H1 (cell line): ENCODE measurements around the gene SLC2A11. TPM values are rescaled to one million over a fixed set of nuclear protein-coding genes. Genes with fewer than 3 reads are reported as not detected.
"Not testable (repeated sequence)": the region's sequence is repeated elsewhere in the genome, so short reads cannot be mapped to it uniquely, and the experiment has no call there.

Experiments
- CTCF ChIA-PET: fragments of 300-600 bp; sonication (Branson Sonifier 250); formaldehyde crosslinking; loops from one replicate; lab custom pipeline; 2021; ENCODE audit not compliant: partially characterized antibody; lab: Charles Lee
- POLR2A ChIA-PET: fragments of 300-600 bp; sonication (Branson Sonifier 250); formaldehyde crosslinking; loops from one replicate; lab custom pipeline; 2021; ENCODE audit warnings: inconsistent platforms; ENCODE audit not compliant: partially characterized antibody; lab: Charles Lee
- DNase-seq, 2 experiments: peaks; one replicate each; pipeline versions ENCODE4 v3.0.0 to v3.0.0-alpha.2; 2010 to 2022; ENCODE audit warnings: low spot score in 2 of 2, low read depth in 1 of 2, mixed read lengths in 1 of 2
- FAIRE-seq: peaks from 2 replicates; lab custom pipeline; 2011; peaks lifted over from hg19 to GRCh38; lab: Jason Lieb, UNC
- H2AFZ ChIP-seq: 2 replicates; pipeline ENCODE4 v1.8.1; 2012; ENCODE audit warnings: low read length, inconsistent platforms
- H2AK5ac ChIP-seq: 2 replicates; pipeline ENCODE4 v1.6.1; 2013; ENCODE audit warnings: low read depth, low read length
- H2BK120ac ChIP-seq: replicated peaks from 2 replicates; pipeline ENCODE3; 2013; ENCODE audit warnings: low read depth, low read length, inconsistent platforms
- H2BK12ac ChIP-seq: 2 replicates; pipeline ENCODE4 v1.6.1; 2013; ENCODE audit warnings: low read depth, low read length
- H2BK15ac ChIP-seq: 2 replicates; pipeline ENCODE4 v1.6.1; 2013; ENCODE audit warnings: low read length
- H2BK20ac ChIP-seq: 2 replicates; pipeline ENCODE4 v1.6.1; 2013; ENCODE audit warnings: low read length
- H2BK5ac ChIP-seq: 2 replicates; pipeline ENCODE4 v1.6.1; 2013; ENCODE audit warnings: low read depth, low read length
- H3K14ac ChIP-seq: 2 replicates; pipeline ENCODE4 v1.6.1; 2013; ENCODE audit warnings: inconsistent platforms; ENCODE audit not compliant: insufficient read length
- H3K18ac ChIP-seq: 2 replicates; pipeline ENCODE4 v1.6.1; 2013; ENCODE audit warnings: low read length; ENCODE audit errors: extremely low read depth
- H3K23ac ChIP-seq: 2 replicates; pipeline ENCODE4 v1.6.1; 2013; ENCODE audit warnings: inconsistent platforms; ENCODE audit not compliant: insufficient read length
- H3K23me2 ChIP-seq: 2 replicates; pipeline ENCODE4 v1.6.1; 2013; ENCODE audit warnings: low read depth, low read length
- H3K27ac ChIP-seq: 2 replicates; pipeline ENCODE4 v1.6.1; 2011; ENCODE audit warnings: low read depth, low read length, inconsistent platforms
- H3K27me3 ChIP-seq, 4 experiments: replicated peaks in 1 of 4; 1 replicate in 1 of 4; 2 replicates in 3 of 4; pipeline versions ENCODE4 v1.6.1 to v1.8.1; 2011 to 2013; ENCODE audit warnings: low read length in 3 of 4, mild to moderate bottlenecking in 3 of 4, inconsistent platforms in 2 of 4, mixed read lengths in 2 of 4, moderate library complexity in 1 of 4; ENCODE audit not compliant: control insufficient read depth in 3 of 4, insufficient read depth in 3 of 4; ENCODE audit errors: extremely low read depth in 1 of 4
- H3K36me3 ChIP-seq, 4 experiments: 2 replicates each; pipeline versions ENCODE4 v1.6.1 to v1.8.1; 2011 to 2013; ENCODE audit warnings: mild to moderate bottlenecking in 4 of 4, low read length in 3 of 4, moderate library complexity in 2 of 4, control low read depth in 1 of 4, inconsistent platforms in 1 of 4; ENCODE audit not compliant: insufficient read depth in 4 of 4, control insufficient read depth in 2 of 4
- H3K4ac ChIP-seq: replicated peaks from 2 replicates; pipeline ENCODE3; 2013; ENCODE audit warnings: low read length, low read depth, mixed read lengths, inconsistent platforms; ENCODE audit not compliant: insufficient read length
- H3K4me1 ChIP-seq, 4 experiments: replicated peaks in 1 of 4; 1 replicate in 1 of 4; 2 replicates in 3 of 4; pipeline versions ENCODE4 v1.6.1 to v1.8.1; 2011 to 2013; ENCODE audit warnings: low read length in 3 of 4, inconsistent platforms in 2 of 4, mixed read lengths in 1 of 4; ENCODE audit not compliant: insufficient read depth in 4 of 4, control insufficient read depth in 3 of 4
- H3K4me2 ChIP-seq, 2 experiments: 2 replicates each; pipeline versions ENCODE4 v1.6.1 to v1.8.1; 2011 to 2013; ENCODE audit warnings: low read depth in 2 of 2, low read length in 2 of 2, control low read depth in 1 of 2, inconsistent platforms in 1 of 2, mild to moderate bottlenecking in 1 of 2; ENCODE audit not compliant: insufficient read depth in 1 of 2
- H3K4me3 ChIP-seq, 4 experiments: fragments of 200-600, 300-600 bp in 1 of 4; sonication (generic), shearing (Covaris generic), sonication (Bioruptor Twin) in 1 of 4; 2 replicates each; pipeline versions ENCODE4 v1.5.1 to v1.8.1; 2011 to 2016; ENCODE audit warnings: low read length in 4 of 4, low read depth in 3 of 4, control low read depth in 2 of 4, inconsistent platforms in 2 of 4, mild to moderate bottlenecking in 2 of 4, mixed read lengths in 1 of 4, moderate library complexity in 1 of 4; ENCODE audit not compliant: insufficient read depth in 2 of 4; ENCODE audit errors: extremely low read depth in 1 of 4
- H3K56ac ChIP-seq: replicated peaks from 2 replicates; pipeline ENCODE3; 2013; ENCODE audit warnings: low read depth, mild to moderate bottlenecking, mixed read lengths, low read length, inconsistent platforms; ENCODE audit not compliant: insufficient read length
- H3K79me1 ChIP-seq: 2 replicates; pipeline ENCODE4 v1.6.1; 2013; ENCODE audit warnings: low read depth, low read length, control low read depth
- H3K79me2 ChIP-seq, 2 experiments: 2 replicates each; pipeline versions ENCODE4 v1.6.1 to v1.8.1; 2012 to 2013; ENCODE audit warnings: low read length in 2 of 2, mild to moderate bottlenecking in 2 of 2, inconsistent platforms in 1 of 2; ENCODE audit not compliant: insufficient read depth in 2 of 2, control insufficient read depth in 1 of 2
- H3K9ac ChIP-seq, 4 experiments: replicated peaks in 1 of 4; 1 replicate in 1 of 4; 2 replicates in 3 of 4; pipeline versions ENCODE4 v1.6.1 to v1.8.1; 2011 to 2013; ENCODE audit warnings: low read depth in 3 of 4, low read length in 3 of 4, control low read depth in 2 of 4, mild to moderate bottlenecking in 2 of 4, moderate library complexity in 2 of 4, inconsistent platforms in 1 of 4; ENCODE audit errors: extremely low read depth in 1 of 4
- H3K9me3 ChIP-seq, 2 experiments: 2 replicates each; pipeline versions ENCODE4 v1.6.1 to v1.8.1; 2012 to 2013; ENCODE audit warnings: mild to moderate bottlenecking in 2 of 2, moderate library complexity in 2 of 2, control low read depth in 1 of 2, inconsistent platforms in 1 of 2, low read depth in 1 of 2, low read length in 1 of 2, mixed read lengths in 1 of 2; ENCODE audit not compliant: insufficient read depth in 2 of 2
- H4K20me1 ChIP-seq, 2 experiments: replicated peaks in 1 of 2; 2 replicates each; pipeline versions ENCODE3 to v1.8.1; 2011 to 2013; ENCODE audit warnings: inconsistent platforms in 2 of 2, low read length in 2 of 2, mild to moderate bottlenecking in 1 of 2; ENCODE audit not compliant: insufficient read depth in 2 of 2, control insufficient read depth in 1 of 2
- H4K5ac ChIP-seq: 2 replicates; pipeline ENCODE4 v1.6.1; 2013; ENCODE audit warnings: low read length, low read depth, mixed read lengths, inconsistent platforms; ENCODE audit not compliant: insufficient read length
- H4K8ac ChIP-seq: 2 replicates; pipeline ENCODE4 v1.8.0; 2013; ENCODE audit warnings: mild to moderate bottlenecking, moderate library complexity, low read length, inconsistent platforms; ENCODE audit not compliant: insufficient read depth; ENCODE audit errors: extremely low read depth
- H4K91ac ChIP-seq: replicated peaks from 2 replicates; pipeline ENCODE3; 2013; ENCODE audit warnings: low read length, mixed read lengths, inconsistent platforms; ENCODE audit not compliant: insufficient read length
- CBX5 ChIP-seq: fragments of 300-800, 300-1000 bp; sonication (generic); IDR thresholded peaks from 2 replicates; pipeline ENCODE4 v1.7.1; 2016; ENCODE audit warnings: antibody characterized with exemption, low read length, low read depth
- POLR2AphosphoS5 ChIP-seq: IDR thresholded peaks from 2 replicates; pipeline ENCODE4 v1.6.1; 2011; ENCODE audit warnings: low read depth, low read length
- RBBP5 ChIP-seq: IDR thresholded peaks from 2 replicates; pipeline ENCODE4 v1.7.1; 2012; ENCODE audit warnings: low read depth, mild to moderate bottlenecking, inconsistent platforms, low read length, moderate library complexity, borderline replicate concordance
- SIRT6 ChIP-seq: IDR thresholded peaks from one replicate; pipeline ENCODE4 v1.7.1; 2012; ENCODE audit warnings: low read length, inconsistent platforms
- WGBS, 2 experiments: shearing (Covaris generic) in 1 of 2; methylation state at CpG; one replicate each; pipeline versions ENCODE4 v1.1.6 to v1.1.7; 2013 to 2015; ENCODE audit warnings: low lambda C conversion rate in 2 of 2, mixed read lengths in 2 of 2, inconsistent platforms in 1 of 2, low coverage in 1 of 2, missing lambda C conversion rate in 1 of 2; ENCODE audit not compliant: insufficient replicate concordance in 2 of 2, insufficient coverage in 1 of 2, insufficient read length in 1 of 2; ENCODE audit errors: extremely low coverage in 1 of 2, missing lambda C conversion rate in 1 of 2; 5-methylcytosine and 5-hydroxymethylcytosine counted together
- polyA plus RNA-seq, 7 experiments: library from polyadenylated mRNA; depleted of rRNA in 3 of 7; stranded (reverse) in 5 of 7; unstranded in 2 of 7; fragments of >200 nt in 5 of 7; fragments of 200-250 nt in 2 of 7; gene quantifications; 1 replicate in 5 of 7; 2 replicates in 1 of 7; 4 replicates in 1 of 7; pipeline versions ENCODE4 v1.2.1 to v1.2.3, GENCODE V29; 2011 to 2013; ENCODE audit warnings: missing spikeins in 2 of 7, mixed read lengths in 2 of 7
- total RNA-seq: library from RNA; stranded (reverse); fragmentation: NEBNext Ultra II Directional; extraction: Animal tissue kit (Norgen Biotek cat#: 25700); gene quantifications from 2 replicates; pipeline ENCODE4 v1.2.1, GENCODE V29; 2021
- TF ChIP-seq, protein P1 (sequence below): IDR thresholded peaks from 2 replicates; pipeline ENCODE4 v1.6.1; 2011; ENCODE audit warnings: low read depth, mild to moderate bottlenecking, low read length; ENCODE audit not compliant: insufficient read depth

The SLC2A11 gene
- total and polyA plus RNA-seq, 2 of the 8 experiments (the other 6 are each of a cell fraction or from before 2014, with no cell fraction given): 10.7 to 12.5 TPM

- TF ChIP-seq, protein P1, sequence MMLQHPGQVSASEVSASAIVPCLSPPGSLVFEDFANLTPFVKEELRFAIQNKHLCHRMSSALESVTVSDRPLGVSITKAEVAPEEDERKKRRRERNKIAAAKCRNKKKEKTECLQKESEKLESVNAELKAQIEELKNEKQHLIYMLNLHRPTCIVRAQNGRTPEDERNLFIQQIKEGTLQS: no peak
- TF ChIP-seq CBX5 (no peak), SIRT6 (no peak), RBBP5 (no peak), POLR2AphosphoS5 (no peak)
- TF ChIP-seq, all 59 proteins: peak for 0
Observed at GRCh38 chr22:23915290-23915689, 57.6 kb downstream of the SLC2A11 start (continued).

DNA sequence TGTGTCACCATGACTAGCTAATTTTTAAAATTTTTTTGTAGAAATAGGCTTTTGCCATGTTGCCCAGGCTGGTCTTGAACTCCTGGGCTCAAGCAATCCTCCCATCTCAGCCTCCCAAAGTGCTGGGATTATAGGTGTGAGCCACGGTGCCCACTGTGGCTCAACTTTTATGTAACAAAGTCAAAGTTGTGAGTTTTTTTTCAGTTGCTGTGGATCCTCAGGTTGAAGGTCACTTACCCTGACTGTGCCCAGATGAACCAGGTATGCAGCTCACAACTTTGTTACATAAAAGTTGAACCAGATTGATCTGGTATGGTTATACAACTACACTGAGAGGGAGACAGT, 62.6 kb downstream of the SLC2A11 start:
- H3K14ac ChIP-seq, H3K27ac ChIP-seq, DNase-seq, H2AK5ac ChIP-seq, H3K27me3 ChIP-seq, H2BK5ac ChIP-seq, H3K9me3 ChIP-seq, H3K23ac ChIP-seq, H3K36me3 ChIP-seq, H3K4me1 ChIP-seq, H4K91ac ChIP-seq, H4K8ac ChIP-seq, H3K79me2 ChIP-seq, H2BK20ac ChIP-seq, H2AFZ ChIP-seq, H4K5ac ChIP-seq, H3K4me2 ChIP-seq, H3K79me1 ChIP-seq, H3K56ac ChIP-seq, H2BK15ac ChIP-seq, H3K23me2 ChIP-seq, H3K4me3 ChIP-seq, FAIRE-seq, H3K4ac ChIP-seq, H3K9ac ChIP-seq, H3K18ac ChIP-seq, H4K20me1 ChIP-seq, H2BK12ac ChIP-seq: not testable (repeated sequence)
- H2BK120ac ChIP-seq: peak overlapping the region; percentile 22
- 95% methylated on average over 1 of the region's 1 CpG; no CpG with 5 or more reads in 1 of the 2 experiments for WGBS, 2 experiments
- POLR2A ChIA-PET: interaction anchor here (0.8 to 1.4 kb wide), 3 partner anchors 22 to 54 kb away, joined by 3 read pairs; no protein-coding TSS in a partner anchor
- CTCF ChIA-PET: interaction anchor here (1.0 to 1.9 kb wide), 6 partner anchors 9 to 60 kb away, joined by 3 to 8 read pairs (median 3); no protein-coding TSS in a partner anchor
